HPDE6-E6E7 (cell line): ENCODE measurements around the gene SCAMP2.

ENCODE experiments used
- DNase-seq: peaks from one replicate; pipeline ENCODE4 v3.0.0; 2011; ENCODE audit warnings: missing footprints; ENCODE audit errors: extremely low spot score

Gene SCAMP2

DNA sequence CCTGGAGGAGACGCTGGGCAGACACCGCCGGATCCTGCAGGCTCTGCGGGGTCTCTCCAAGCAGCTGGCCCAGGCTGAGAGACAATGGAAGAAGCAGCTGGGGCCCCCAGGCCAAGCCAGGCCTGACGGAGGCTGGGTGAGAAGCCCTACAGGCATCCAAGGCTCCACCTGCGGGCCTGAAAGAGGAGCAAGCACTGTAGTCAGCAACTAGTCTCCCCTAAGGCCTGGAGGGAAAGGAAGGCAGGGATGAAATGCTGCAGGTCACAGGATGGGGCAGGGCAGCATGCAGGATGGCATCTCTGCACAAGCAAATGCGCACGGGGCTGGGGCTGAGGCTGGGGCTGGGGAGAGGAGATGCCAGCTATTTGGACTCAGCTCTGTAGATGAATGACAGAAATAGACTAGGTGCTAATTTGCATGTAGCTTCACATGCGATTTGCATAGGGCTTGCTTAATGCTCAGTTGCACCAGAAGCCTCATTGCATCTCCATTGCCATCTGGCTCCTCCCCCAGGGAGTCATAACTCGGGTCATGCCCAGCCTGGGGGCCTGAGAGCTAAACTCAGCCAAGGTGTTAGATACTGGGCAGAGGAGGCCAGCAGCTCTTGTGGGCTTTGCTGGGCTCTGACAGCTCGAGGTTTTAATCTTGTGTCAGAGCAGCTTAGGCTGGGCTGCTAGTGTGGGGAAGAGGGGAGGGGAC lies 51.9 kb downstream of the SCAMP2 start:
- no peak for DNase-seq

GRCh38 chr15:74820056-74820455 lies 53.1 kb downstream of the SCAMP2 start:
- no peak for DNase-seq

- DNase-seq: peak; percentile 93
Measured at GRCh38 chr15:74817370-74817737, 55.8 kb downstream of the SCAMP2 start.

DNA sequence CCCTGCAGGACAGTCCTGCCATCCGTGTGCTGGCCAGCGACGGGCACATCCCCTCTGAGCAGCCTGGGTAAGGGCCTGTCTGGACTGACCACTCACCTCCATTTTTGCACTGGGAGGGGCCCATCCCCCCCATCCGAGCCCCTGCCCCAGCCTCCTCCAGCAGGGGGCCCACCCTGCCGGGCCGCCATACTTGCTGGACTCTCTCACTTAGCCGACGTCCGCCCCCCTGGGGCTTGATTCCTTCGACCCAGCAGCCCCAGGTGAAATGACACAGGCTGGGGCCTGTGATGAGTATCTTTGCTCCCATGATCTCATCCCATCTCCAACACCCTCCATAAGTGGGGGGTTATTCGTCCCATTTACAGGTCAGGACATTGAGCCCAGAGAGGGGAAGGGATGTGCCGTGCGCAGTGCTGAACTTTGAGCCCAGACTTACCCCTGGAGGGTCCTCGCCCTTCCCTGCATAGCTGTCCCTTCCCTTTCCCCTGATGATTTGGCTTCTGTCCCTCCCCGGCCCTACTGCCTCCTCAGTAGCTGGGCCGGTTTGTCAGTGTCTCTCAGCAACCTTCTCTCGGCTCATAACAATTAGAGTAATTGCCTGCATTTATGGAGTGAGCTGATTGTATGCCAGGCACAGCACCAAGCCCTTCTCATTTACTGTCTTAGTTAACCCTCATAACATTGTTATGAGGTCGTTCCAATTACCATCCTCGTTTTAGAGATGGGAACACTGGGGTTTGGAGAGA lies 56.4 kb downstream of the SCAMP2 start:
- no peak for DNase-seq

DNA sequence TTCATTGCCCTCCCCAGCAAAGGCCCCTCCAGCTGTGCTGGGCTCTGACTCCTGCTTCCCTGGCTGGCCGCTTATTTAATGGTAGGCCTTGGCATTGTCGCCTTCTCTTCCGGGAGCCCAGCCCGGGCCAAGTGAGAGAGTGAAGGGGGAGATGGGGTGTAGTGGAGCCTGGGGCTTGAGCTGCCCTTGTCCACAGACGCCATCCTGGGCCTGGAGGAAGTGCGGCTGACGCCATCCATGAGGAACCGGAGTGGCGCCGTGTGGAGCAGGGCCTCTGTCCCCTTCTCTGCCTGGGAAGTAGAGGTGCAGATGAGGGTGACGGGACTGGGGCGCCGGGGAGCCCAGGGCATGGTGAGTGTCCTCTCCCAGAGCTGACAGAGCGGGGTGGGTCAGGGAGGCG lies 57.2 kb downstream of the SCAMP2 start:
- no peak for DNase-seq

GRCh38 chr15:74815121-74815934 lies 57.8 kb downstream of the SCAMP2 start:
- DNase-seq: no peak

DNA sequence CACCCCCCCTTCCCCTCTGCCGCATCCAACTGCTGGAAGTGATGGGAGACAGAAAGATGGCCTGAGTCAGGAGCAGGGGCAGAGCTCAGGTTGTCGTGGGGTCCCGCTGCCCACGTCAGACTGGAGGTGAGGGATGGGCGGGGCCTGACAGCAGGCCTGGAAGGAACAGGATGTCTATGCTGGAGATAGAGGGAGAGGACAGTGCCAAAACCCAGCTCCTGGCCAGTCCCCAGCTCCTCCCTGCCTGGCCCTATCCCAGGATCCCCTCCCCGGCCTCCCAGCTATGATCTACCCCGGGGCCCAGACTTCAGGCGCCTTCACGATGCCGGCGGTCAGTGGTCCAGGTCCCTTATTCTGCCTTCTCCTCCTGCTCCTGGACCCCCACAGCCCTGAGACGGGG lies 60.6 kb downstream of the SCAMP2 start, which contains the start of gene LMAN1L:
TSS of gene LMAN1L (plus strand) at position 303 of the 400 bp plus-strand sequence. CDS start at position 323, 20 bp downstream.
- DNase-seq: no peak

DNA sequence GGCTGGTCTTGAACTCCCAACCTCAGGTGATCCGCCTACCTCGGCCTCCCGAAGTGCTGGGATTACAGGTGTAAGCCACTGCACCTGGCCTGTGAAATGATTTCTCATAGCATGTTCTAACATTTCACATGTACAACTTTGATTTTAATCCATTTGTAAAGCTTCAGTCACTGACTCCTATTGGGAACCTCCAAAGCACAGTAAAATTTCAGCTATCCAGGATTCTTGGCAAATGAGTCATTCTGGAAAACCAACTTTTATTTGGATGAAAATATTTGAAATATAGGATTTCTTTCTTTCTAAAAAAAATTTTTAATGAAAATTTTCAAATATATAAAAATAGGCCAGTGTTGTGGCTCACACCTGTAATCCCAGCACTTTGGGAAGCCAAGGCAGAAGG lies 63.2 kb downstream of the SCAMP2 start:
- DNase-seq: no peak

DNA sequence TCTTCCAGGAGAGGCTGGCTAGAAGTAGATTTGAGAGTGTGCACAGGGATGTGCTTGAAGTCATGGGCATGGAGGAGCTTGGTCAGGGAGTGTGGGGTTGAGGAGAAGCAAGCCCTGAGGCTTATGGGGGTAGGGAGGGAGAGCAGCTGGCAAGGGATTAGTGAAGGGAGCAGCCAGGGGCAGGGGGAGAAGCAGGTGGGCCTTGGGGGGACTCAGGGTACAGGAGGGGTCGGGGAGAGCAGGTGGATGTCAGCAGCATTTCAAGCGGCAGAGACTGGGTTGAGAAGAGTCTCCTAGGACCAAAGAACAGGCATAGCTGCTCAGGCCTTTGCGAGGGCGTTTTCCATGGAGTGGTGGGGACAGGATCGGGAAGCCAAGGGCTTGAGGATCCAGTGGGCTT lies 63.9 kb downstream of the SCAMP2 start:
- DNase-seq: no peak

DNA sequence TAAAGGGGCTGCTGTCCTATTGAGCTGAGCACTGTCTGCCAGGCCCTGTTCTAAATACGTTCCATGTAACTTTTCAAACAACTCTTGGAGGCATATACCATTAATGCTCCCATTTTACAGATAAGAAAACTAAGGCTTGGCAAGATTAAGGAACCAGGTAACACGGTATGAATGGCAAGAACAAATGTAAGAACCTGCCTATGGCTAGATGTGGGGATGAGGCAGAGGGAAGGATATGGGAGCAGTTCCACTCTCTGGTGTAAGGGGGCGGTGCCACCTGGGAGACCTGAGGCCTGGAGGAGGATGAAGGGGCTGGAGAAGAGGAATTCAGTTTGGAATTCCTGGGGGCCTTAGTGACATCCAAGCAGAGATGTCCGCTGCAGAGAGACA lies 64.3 kb downstream of the SCAMP2 start:
- no peak for DNase-seq

DNA sequence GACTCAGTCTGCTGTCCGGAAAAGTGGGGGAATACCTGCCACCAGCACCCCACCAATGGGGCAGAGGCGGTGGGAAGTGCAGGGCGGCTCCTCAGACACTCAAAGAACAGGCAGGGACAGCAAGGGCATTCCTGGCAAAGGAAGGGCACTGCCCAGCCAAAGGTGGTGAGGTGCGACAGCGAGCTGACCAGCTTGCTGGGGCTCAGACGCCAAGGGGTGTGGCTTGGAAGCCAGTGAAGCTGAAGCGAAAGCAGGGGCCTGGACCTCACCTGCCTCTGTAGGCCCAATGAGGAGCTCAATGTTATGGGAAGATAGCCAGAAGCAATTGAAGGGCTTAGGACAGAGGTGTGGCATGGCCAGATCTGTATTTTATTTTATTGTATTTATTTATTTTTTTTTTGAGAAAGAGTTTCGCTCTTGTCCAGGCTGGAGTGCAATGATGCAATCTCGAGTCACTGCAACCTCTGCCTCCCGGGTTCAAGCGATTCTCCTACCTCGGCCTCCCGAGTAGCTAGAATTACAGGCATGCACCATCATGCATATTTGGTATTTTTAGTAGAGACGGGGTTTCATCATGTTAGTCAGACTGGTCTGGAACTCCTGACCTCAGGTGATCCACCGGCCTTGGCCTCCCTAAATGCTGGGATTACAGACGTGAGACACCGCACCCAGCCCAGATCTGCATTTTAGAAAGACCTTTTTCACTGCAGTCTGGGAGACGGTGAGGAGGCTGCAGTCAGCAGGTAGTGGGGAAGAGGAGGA lies 64.9 kb downstream of the SCAMP2 start:
- no peak for DNase-seq

DNA sequence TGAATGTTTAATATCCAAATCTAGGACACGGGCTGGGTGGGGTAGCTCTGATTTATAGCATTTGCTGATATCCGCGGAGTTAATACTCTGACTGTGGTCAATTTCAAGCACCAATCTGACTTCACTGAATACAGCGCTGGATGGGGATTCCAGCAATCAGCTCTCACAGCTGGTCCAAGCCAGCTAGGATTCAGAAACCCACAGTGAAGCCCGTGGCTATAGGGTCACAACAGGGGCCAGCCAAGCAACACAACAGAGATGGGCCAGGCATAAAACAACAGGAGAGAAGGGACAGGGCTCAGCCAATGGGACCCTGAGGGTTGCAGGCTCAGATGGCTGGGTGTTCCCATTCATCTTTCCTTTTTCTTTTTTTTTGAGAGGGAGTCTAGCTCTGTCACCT lies 65.9 kb downstream of the SCAMP2 start:
- no peak for DNase-seq

DNA sequence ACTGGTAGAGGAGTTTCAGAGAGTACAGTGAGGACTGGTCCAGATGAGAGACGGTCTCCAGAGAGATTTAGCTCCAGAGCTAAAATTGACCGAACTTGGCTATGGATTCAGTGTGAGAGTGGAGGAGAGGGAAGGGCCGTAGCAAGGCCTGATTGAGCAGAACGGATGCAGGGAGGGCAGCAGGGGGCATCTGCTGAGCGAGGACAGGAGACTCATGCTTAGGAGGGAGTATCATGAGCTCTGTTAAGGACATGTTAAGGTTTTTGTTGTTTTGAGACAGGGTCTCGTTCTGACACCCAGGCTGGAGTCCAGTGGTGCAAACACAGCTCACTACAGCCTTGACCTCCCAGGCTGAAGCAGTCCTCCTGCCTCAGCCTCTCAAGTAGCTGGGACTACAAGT lies 68.2 kb downstream of the SCAMP2 start:
- no peak for DNase-seq

DNA sequence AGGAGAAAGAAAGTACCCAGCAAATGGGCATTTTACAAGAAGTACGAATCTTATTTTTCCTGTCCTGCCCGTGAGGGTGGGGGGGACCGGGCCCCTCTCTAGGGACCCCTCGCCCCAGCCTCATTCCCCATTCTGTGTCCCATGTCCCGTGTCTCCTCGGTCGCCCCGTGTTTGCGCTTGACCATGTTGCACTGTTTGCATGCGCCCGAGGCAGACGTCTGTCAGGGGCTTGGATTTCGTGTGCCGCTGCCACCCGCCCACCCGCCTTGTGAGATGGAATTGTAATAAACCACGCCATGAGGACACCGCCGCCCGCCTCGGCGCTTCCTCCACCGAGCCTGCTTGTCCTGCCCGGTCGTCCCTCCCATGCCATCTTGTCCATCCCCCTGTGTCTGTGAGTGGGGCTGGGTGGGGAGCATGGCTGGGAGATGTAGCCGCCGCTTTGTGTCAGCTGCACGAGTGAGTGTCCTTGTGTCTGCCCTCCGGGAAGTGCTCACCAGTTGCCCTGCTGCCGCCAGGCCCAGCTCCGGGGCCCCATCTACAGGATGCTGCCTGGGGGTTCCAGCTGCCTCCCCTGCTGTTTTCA lies 70.2 kb downstream of the SCAMP2 start:
- DNase-seq: no peak

DNA sequence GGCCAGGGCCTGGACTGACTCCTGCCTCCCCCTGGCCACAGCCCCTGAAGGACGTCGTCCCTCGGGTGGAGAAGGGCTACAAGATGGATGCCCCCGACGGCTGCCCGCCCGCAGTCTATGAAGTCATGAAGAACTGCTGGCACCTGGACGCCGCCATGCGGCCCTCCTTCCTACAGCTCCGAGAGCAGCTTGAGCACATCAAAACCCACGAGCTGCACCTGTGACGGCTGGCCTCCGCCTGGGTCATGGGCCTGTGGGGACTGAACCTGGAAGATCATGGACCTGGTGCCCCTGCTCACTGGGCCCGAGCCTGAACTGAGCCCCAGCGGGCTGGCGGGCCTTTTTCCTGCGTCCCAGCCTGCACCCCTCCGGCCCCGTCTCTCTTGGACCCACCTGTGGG lies 70.9 kb downstream of the SCAMP2 start:
- DNase-seq: no peak

DNA sequence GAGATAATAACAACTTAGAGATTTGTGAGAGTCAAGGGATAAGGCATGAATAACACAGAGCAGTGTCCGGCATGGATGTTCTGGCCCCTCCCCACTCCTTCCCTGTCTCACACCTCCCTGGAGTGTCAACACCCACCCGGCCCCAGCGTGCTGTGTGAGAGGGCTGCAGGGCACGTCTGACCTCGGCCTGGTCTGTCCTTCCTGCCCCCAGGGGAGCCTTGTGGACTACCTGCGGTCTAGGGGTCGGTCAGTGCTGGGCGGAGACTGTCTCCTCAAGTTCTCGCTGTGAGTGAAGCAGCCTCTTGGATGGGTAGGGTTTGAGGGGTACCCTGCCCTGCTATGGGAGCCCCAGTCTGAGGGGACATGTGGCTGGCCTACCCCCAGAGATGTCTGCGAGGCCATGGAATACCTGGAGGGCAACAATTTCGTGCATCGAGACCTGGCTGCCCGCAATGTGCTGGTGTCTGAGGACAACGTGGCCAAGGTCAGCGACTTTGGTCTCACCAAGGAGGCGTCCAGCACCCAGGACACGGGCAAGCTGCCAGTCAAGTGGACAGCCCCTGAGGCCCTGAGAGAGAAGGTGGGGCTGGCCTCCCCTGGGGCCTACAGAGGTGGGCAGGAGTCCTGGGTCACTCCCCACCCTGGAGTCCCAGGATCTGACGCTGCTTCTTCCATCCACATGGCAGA lies 71.7 kb downstream of the SCAMP2 start:
- no peak for DNase-seq

GRCh38 chr15:74800559-74801094 lies 72.5 kb downstream of the SCAMP2 start:
- no peak for DNase-seq

DNA sequence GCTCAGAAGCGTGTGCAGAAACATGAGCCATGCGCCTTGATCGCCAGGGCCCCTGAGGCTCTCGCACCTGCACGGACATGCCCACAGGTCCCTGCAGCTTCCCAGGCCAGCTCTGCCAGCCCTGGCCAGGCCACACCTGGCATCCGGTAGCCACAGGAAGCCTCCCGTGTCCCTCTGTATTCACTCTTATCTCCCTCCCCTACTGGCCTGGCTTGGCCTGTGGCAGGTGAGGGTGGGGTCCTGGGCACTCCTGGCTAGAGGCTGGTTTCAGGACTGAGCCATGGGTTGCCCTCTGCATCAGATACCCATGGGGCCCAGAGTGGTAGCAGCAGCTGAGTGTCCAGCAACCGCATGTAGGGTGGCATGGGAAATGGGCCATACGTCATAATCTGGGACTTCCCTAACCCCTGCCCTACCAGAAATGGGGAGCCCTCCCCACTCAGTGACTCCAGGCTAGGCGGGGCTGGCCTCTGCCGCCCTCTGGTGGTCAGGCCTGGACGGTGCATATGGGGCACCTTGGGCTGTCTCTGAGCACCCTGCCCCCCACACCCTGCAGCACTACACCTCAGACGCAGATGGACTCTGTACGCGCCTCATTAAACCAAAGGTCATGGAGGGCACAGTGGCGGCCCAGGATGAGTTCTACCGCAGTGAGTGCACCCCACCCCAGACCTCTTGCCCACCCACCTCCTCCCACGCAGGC lies 73.2 kb downstream of the SCAMP2 start:
- DNase-seq: peak; percentile 96

DNA sequence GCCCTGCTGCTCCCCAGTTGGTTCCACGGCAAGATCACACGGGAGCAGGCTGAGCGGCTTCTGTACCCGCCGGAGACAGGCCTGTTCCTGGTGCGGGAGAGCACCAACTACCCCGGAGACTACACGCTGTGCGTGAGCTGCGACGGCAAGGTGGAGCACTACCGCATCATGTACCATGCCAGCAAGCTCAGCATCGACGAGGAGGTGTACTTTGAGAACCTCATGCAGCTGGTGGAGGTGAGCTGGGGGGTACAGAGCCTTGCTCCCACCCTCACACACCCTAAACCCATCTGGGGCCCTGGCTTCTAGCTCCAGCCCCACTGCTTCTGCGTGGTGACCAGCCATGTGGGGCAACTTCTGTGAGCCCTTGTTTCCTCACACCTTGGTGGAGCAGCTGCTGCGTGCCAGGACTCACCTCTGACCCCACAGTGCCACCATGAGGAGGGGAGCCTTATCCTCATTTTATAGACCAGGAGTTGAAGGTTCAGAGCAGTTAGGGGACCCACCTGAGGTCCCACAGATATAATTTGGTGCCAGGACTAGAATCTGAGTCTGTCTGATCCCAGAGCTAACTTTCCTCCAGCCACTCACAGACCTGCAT lies 73.8 kb downstream of the SCAMP2 start:
- DNase-seq: no peak
